Stimulated activated CD8-positive, alpha-beta memory T cell treated with anti-CD3 and anti-CD28 coated beads, Interleukin-12 subunit alpha, Interleukin-12 subunit beta, amount 100 ng/mL, for 4 hours (primary cell): ENCODE data around the gene VTCN1.

Source experiments
- DNase-seq: peaks from one replicate; pipeline ENCODE4 v3.0.0-alpha.2; 2020; ENCODE audit warnings: low read depth

The VTCN1 gene

GRCh38 chr1:117208580-117208979 lies 2.1 kb downstream of the VTCN1 start:
- no peak for DNase-seq

DNA sequence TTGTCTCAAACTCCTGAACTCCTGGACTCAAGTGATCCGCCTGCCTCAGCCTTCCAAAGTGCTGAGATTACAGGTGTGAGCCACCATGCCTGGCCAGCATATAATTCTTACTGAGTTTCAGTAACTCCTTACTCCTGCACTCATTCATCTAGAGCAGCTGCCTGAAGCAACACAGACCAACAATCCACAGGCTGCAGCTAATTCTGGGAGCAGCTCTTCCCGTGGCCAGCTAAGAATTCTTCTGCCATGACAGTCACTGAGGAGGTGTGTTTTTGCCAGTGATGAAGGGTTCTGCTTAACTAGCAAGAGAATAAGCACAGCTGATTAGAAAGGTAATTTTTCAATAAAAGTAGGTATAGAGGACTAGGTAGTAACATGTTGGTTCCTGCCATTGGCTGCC lies 5.4 kb downstream of the VTCN1 start:
- DNase-seq, result no peak

DNA sequence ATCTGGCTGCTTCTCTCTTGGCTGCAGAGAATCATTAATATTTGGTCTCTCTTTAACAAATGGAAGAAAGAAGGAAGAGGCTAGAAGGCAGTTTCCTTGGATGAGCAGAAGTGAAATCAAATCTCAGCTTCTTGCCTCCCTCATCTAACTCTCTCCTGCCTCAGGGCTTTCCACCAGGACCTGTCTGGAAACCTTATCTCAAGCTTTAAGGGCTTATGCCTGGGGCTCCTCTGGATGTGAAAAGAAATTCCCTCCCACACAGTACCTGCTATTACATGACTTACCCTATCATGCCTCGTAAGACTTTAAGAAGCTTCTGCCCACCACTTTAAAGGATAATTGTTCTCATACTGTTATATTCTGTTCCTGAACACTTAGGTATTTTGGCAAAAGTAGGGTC lies 8.9 kb downstream of the VTCN1 start:
- no peak for DNase-seq

- no peak for DNase-seq
Measured at GRCh38 chr1:117198097-117198496, 12.6 kb downstream of the VTCN1 start.

- DNase-seq, result no peak
Measured at GRCh38 chr1:117189726-117190125, 21.0 kb downstream of the VTCN1 start.

DNA sequence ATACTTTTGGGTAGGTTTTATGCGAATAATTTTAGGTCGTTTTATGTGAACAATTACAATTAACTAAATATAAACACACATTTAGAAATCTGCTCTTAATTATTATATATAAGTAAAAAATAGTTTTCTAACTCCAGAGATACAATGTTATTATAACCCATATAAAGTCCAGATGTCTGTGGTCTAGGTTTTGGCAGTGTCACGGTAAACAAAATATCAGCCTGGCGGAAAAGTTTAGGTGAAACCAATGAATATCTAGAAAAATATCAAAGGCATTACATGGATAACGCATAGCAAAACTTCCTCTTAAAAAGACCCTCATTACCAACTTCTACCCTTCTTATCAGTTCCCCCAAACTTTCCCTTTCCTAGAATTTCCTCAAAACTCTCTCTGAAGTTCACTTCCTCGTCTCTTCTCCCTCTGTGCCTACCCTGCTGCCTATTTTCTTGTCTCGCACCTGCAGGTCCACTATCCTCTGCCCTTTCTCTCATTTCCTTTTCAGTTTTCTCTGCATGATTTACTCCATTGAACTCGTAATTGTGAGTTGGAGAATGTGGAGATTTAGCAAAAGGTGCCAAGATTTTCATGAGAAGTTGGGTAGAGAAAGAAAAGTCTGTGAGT lies 21.8 kb downstream of the VTCN1 start:
- DNase-seq, result no peak

DNA sequence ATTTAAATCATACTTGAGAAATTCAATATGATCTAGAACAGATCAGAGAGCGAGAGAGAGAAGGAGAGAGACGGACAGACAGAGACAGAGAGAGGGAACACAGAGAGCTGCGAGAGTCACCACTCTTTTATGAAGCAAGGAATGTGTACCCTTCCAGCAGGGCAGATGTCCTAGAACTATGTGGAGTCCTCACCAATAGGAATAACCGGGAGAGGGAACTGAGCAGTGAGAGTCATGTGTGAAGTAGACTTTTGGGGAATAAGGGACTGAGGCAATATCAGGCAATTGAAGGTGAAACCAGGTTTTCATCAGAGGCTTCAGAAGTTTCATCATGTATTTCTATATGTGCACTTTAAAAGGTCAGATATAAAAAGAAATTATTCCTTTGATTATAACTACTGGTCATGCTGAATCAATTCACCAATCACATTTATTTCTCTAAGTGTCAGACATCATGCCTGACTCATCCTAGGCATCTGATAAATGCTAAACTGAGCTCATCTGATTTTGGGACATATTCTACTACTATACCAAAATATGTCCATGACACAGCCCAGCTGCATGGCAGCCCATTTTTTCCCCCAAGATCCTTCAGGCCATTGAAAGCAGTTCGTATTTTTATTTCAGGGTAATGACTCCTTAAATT lies 22.4 kb downstream of the VTCN1 start:
- no peak for DNase-seq

GRCh38 chr1:117183112-117183511 lies 27.6 kb downstream of the VTCN1 start:
- no peak for DNase-seq

DNA sequence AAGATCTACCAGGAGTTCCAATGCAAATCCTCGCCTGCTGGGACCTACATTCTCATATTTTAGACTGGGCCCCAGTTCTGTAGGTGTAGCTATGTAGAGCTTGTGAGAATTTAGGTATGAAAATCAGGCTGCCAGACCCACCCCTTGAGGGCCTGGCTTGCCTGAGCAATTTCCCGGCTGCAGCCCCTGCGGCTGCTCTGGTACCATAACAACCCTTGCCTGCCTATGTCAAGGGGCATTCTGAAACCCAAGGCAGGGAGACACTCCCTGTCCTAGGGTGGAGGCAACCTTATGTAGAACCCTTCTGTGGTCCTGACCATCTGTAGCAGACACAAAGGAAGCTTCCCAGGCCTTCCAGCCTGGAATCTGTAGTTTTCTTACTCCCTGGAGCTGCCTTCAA lies 28.4 kb downstream of the VTCN1 start:
- no peak for DNase-seq

DNA sequence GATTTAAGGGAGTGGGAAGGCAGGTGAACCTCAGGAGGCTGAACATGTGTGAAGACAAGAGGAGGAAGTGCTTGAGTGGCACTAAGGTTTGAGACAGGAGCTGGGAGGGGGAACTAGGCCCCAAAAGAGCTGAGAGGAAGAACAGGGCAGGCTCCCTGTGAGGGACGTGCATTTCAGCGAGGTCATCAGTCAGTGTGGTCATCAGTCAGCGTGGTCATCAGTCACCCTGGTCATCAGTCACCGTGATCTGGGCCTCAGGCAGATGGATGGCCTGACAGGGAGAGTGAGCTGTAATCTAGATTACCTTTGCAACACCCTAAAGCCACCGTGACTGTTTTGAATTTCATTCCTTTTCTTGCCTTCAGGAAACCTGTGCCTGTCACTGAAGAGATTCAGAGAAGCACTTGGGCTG lies 29.1 kb downstream of the VTCN1 start:
- DNase-seq, result no peak

GRCh38 chr1:117180147-117180967 lies 30.4 kb downstream of the VTCN1 start:
- no peak for DNase-seq

DNA sequence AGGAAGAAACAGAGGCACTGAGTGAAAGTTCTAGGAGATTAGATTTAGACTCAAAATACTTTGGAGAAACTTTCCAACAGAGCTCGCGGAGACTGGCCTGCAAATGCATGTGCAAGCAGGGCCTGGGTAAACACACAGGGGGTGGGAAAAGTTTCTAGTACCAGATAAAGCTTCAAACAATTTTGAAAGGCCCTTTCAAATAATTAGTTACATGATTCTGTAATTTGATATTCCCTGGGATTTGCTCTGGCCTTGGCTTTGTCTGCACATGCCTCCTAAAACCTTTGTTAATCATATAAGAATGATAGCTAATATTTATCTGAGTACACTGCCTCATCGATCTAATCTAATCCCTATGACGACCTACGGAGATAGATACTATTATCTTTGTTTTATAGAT lies 31.3 kb downstream of the VTCN1 start:
- DNase-seq, result no peak

DNA sequence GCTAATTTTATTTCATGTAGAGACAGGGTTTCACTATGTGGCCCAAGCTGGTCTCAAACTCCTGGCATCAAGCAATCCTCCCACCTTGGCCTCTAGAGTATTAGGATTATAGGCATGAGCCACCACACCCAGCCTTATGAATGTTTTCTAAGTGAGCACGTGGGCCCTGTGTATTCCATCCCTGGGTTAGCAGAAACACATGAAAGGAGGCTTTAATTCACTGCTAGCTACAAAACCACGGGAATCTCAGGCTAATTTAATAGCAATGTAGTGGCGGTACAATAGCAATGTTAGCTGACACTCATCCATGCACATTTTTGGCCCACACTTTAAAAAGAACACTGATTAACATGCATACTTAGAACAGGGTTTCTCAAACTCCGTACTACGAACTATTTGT lies 32.0 kb downstream of the VTCN1 start:
- no peak for DNase-seq

GRCh38 chr1:117177376-117177775 lies 33.4 kb downstream of the VTCN1 start:
- no peak for DNase-seq

DNA sequence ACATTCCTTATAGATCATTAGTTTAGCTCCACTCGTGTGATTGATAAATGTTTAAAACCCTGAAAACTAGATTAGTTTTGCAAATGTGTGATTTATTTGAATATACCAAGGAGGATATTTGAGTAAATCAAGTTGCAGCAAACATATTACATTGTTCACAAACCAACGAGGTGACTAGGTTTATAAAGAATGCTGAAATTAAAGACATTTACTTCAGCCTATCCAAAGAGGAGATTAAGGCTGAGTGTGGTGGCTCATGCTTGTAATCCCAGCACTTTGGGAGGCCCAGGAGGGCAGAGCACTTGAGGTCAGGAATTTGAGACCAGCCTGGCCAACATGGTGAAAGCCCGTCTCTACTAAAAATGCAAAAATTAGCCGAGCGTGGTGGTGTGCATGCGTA lies 34.1 kb downstream of the VTCN1 start:
- DNase-seq, result no peak

- DNase-seq, result no peak
Measured at GRCh38 chr1:117174851-117175250, 35.9 kb downstream of the VTCN1 start.

GRCh38 chr1:117173691-117174090 lies 37.0 kb downstream of the VTCN1 start:
- no peak for DNase-seq

GRCh38 chr1:117173006-117173405 lies 37.7 kb downstream of the VTCN1 start:
- DNase-seq, result no peak

DNA sequence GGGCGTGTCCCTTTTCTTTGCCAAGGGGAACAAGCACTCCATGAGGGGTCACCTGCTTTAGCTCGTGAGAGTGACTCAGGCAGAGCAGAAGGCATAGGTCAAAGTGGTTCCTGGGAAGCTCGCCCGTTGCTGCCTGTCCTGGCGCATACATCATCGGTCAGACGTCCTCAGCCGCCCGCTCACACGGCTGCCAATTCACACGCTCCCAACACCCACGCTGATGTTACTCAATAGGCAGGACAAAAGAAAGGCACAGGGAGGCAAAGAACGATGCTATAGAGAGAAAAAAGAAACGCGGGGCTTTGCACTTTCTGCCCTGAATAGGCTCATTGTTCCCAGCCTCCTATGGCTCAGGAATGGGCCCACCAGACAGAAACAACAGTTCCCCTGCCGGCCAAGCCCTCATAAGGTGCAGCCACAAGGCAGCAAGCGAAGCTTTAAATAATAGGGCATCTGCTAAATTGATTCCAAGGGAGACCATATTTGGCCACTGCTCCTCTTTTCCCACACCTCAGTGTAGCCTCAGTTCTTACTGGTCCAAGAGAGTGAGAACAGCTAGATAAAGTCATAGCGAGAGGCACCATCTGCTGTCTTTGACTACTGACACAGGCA lies 38.7 kb downstream of the VTCN1 start:
- DNase-seq, result no peak

GRCh38 chr1:117169871-117170596 lies 40.7 kb downstream of the VTCN1 start:
- no peak for DNase-seq

- no peak for DNase-seq
Measured at GRCh38 chr1:117167402-117167801, 43.3 kb downstream of the VTCN1 start.

- no peak for DNase-seq
Measured at GRCh38 chr1:117166076-117166475, 44.7 kb downstream of the VTCN1 start.
